Fibroblast of upper back skin (primary cell): ENCODE measurements around the gene PRTN3.
A peak's percentile ranks its signal among the peaks of the same experiment; 100 is the strongest.
"Not testable (repeated sequence)": the region's sequence is repeated elsewhere in the genome, so short reads cannot be mapped to it uniquely, and the experiment has no call there.

ENCODE experiments used
- DNase-seq: peaks from one replicate; pipeline ENCODE4 v3.0.0-alpha.2; 2013

PRTN3 gene

DNA sequence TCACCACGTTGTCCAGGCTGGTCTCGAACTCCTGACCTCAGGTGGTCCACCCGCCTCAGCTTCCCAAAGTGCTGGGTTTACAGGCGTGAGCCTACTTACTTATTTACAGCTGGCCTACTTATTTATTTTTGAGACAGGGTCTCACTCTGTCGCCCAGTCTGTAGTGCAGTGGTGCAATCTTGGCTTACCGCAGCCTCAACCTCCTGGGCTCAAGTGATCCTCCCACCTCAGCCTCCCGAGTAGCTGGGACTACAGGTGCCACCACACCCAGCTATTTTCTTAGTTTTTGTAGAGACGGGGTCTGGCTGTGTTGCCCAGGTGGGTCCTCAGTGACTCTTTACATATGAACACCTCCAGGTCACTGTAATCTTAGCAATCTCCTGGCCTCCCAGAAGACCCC lies 8.4 kb downstream of the PRTN3 start:
- DNase-seq: not testable (repeated sequence)

DNA sequence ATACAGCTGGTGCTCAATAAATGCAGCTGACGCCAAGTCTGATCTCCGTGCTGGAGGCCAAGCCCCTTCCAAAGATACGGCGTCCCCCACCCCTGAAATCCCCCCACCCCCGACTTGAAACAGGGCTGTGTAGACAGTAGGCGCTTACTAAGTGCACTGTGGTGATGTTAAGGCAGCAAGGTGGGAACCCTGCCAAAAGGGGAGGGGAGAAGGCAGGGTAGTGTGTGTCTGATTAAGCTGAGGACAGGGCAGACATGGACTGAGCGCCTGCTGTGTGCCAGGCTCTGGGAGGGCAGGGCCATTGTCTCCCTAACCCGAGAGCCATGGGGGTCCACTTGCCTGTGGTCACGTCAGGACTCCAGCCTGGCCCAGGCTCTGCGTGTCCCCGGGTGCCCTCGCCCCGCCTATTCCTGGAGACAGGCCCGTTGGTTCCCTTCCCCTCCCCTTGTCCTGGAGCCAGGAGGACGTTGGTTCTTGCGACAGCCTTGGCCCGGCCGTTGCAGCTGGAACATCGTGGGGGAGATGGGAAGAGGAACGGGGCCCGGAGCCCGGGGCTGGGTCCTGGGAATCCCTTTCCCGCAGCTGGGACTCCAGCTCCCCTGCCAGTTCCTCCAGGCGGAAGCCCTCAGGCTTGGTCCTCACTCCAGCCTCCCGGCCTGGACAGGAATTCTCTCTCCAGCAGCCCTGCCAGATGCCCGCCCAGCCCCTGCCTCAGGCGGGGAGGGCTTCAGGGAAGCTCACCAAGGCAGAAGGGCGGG lies 9.6 kb downstream of the PRTN3 start:
- DNase-seq: peak; percentile 84

DNA sequence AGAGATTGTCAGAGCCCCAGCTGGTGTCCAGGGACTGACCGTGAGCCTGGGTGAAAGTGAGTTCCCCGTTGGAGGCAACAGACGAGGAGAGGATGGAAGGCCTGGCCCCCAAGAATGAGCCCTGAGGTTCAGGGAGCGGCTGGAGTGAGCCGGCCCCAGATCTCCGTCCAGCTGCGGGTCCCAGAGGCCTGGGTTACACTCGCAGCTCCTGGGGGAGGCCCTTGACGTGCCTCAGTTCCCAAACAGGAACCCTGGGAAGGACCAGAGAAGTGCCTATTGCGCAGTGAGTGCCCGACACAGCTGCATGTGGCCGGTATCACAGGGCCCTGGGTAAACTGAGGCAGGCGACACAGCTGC lies 10.2 kb downstream of the PRTN3 start:
- no peak for DNase-seq

GRCh38 chr19:852136-853013 lies 11.6 kb downstream of the PRTN3 start, which contains the start of gene ELANE:
ELANE (plus strand) TSS chr19:852303; CDS start chr19:852329, 26 bp downstream.
- DNase-seq: no peak

DNA sequence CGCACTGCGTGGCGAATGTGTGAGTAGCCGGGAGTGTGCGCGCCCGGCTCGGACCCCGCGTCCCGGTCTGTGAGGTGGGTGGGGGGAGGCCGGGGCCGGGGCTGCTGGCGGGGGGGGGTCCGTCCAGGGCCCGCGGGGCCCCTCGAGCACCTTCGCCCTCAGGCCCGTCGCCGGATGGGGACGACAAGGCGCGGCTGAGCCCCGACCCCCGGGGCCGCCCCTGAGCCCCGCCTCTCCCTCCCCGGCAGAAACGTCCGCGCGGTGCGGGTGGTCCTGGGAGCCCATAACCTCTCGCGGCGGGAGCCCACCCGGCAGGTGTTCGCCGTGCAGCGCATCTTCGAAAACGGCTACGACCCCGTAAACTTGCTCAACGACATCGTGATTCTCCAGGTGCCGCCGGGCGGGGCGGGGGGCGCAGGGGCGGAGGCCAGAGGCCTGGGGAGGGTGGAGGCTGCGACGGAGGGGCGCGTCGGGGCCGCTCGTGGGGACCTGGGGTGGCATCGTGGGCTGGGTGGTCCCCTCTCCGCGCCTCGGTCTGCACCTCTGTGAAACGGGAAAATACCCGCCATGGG lies 12.3 kb downstream of the PRTN3 start:
- DNase-seq: no peak

- DNase-seq: not testable (repeated sequence)
Measured at GRCh38 chr19:853614-854220, 12.9 kb downstream of the PRTN3 start.

DNA sequence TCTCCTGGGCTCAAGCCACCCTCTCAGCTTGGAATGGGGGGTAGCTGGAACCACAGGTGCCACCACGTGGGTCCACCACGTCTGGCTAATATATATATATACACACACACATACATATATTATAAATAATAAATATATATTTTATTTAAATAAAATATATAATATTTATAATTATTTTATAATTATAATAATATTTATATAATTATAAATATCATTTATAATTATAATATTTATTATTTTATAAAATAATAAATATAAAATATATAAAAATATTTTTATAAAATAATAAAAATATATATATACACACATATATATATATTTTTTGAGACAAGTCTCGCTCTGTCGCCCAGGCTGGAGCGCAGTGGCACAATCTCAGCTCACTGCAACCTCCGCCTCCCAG lies 13.8 kb downstream of the PRTN3 start:
- no peak for DNase-seq

GRCh38 chr19:855142-855541 lies 14.3 kb downstream of the PRTN3 start:
- DNase-seq: no peak

- no peak for DNase-seq
Measured at GRCh38 chr19:855566-856120, 14.8 kb downstream of the PRTN3 start.

DNA sequence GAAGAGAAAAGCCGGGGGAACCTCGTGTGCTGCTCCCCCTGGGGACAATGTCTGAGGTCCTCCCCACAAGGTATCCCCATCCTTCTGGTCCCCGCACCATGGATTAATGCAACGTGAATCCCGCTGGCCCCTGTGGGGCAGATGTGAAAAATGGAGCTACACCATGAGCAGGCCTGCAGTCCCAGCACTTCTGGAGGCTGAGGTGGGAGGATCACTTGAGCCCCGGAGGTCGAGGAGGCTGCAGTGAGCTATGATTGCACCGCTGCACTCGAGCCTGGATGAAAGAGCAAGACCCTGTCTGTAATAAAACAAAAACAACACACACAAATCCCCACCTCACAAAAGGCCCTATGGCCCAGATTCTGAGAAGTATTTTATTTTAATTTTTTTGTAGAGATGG lies 17.5 kb downstream of the PRTN3 start:
- DNase-seq: no peak

DNA sequence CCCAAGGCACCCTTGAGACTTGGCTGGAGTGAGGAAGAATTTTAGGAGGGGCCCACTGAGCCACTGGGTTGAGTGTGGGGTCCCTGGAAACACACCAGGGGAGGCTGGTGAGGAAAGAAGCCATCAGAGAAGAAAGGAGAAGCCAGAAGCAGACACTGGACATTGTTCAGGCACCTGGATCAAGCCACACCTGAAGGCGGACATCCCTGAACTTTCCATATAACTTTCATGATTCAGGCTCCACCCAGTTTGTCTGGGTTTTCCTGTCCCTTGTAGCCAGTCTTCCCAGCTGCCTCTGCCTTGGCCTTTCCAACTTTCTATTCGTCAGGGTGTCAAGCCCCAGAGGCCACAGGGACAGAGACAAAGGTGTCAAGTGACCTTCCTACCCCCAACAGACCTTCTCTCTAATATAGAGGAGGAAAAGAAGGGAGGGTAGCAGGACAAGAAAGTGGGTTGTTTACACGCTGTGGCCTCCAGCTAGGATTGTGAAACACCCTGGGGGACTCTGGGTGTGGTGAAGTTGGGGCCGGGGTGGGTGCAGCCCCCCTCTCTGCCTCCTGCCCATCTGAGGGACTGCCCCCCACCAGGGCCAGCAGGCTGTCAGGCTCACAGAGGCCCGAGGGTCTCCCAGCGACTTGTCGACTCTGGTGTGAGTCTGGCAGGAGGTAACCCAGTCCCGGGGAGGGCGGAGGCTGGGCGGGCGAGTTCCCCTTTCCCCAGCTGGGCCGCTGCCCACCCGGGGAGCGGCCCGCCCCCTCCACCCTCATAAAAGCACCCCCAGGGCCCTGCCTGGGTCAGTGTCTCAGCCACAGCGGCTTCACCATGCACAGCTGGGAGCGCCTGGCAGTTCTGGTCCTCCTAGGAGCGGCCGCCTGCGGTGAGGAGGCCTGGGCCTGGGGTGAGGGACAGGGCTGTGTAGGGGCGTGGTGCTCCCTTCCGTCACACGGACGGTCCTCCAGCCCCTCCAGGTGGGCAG lies 18.4 kb downstream of the PRTN3 start, which contains the start of gene CFD:
Gene CFD, plus strand, starts transcription at position 797 of the 976 bp plus-strand sequence. Its CDS starts 26 bp downstream, at position 823.
- no peak for DNase-seq

DNA sequence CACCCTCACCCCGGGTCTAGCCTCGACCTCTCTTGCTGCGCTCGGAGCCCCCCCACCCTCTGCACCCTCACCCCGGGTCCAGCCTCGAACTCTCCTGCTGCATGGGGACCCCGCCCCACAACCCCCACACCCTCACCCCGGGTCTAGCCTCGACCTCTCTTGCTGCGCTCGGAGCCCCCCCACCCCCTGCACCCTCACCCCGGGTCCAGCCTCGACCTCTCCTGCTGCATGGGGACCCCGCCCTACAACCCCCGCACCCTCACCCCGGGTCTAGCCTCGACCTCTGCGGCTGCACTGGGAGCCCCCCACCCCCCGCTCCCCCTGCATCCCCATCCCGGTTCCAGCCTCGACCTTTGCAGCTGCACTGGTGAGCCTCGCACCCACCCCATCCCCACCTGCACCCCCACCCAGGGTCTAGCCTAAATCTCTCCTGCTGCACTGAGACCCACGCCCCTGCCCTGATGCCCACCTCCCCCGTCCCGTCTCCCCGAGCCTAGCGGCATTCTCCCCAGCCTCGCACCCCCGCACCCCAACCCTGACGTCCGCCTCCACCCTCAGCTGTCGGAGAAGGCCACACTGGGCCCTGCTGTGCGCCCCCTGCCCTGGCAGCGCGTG lies 20.4 kb downstream of the PRTN3 start:
- DNase-seq: no peak

DNA sequence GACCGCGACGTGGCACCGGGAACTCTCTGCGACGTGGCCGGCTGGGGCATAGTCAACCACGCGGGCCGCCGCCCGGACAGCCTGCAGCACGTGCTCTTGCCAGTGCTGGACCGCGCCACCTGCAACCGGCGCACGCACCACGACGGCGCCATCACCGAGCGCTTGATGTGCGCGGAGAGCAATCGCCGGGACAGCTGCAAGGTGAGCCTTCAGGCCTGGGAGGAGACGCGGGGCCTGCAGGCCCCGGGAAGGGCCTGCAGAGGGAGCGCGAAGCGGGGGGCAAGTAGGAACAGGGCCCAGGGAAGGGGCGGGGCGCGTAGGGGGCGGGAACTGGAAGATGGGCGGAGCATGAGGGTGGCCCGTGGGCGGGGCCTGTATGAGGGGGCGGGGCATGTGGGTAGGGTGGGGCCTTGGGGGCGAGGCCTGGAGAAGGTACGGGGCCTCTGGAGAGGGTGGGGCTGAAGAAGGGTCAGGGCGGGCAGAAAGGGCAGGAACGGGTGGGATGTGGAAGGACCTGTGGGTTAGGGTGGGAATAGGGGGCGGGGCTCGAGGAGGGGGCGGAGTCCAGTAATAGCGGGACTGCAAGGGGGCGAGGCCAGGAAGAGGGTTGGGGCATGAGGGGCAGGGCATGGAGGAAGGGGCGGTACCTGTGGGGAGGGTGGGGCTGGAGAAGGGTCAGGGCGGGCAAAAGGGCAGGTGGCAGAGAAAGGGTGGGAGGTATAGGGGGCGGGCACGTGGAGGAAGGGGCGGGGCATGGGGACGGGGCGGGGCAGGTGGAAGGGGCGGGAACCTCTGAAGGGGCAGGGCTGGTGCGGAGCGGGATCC lies 21.2 kb downstream of the PRTN3 start:
- peak; percentile 13 for DNase-seq

DNA sequence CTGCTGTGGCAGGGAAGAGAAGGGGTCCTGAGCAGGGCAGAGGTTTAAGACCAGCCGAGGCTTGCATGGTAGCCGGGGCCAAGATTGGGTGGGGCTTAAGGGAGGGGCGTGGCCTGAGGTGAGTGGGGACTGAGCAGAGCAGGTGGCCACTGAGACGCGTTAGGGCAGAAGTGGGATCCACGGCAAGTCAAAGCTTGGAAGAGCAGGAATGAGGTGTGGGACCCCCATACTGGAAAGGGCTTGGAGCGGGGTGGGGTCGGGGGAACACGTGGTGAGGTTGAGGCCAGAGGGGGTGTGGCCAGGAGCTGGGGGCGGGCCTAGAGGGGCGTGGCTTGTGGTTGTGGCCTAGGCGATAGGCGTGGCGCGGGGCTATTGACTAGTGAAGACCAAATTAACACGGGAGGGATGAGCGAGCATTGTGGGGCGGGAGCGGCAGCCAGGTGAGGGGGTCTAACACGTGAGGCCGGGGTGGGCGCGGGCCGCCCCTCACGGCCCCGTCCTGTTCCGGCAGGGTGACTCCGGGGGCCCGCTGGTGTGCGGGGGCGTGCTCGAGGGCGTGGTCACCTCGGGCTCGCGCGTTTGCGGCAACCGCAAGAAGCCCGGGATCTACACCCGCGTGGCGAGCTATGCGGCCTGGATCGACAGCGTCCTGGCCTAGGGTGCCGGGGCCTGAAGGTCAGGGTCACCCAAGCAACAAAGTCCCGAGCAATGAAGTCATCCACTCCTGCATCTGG lies 21.9 kb downstream of the PRTN3 start:
- peak; percentile 41 for DNase-seq

DNA sequence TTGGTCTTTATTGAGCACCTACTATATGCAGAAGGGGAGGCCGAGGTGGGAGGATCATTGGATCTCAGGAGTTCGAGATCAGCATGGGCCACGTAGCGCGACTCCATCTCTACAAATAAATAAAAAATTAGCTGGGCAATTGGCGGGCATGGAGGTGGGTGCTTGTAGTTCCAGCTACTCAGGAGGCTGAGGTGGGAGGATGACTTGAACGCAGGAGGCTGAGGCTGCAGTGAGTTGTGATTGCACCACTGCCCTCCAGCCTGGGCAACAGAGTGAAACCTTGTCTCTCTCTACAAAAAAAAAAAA lies 22.5 kb downstream of the PRTN3 start:
- DNase-seq: no peak

DNA sequence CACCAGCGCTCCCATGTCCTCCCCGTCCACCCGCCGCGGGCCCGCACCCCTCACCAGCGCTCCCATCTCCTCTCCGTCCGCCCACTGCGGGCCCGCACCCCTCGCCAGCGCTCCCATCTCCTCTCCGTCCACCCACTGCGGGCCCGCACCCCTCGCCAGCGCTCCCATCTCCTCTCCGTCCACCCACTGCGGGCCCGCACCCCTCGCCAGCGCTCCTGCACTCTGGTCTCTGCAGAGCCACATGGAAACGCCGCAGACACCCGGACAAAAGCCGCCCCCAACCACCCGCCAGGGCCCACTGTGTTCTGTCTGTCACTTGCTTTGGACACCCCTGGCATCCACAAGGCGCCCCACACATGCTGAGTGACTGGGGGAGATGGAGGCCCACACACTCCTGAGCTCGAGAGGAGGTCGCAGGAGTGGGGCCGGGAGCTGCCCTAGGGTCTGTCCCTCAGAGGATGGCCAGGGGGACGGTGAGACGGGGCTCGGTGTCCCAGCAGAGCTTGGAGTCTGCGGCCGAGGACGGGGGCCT lies 26.0 kb downstream of the PRTN3 start:
- no peak for DNase-seq

- no peak for DNase-seq
Measured at GRCh38 chr19:867301-867793, 26.5 kb downstream of the PRTN3 start.

DNA sequence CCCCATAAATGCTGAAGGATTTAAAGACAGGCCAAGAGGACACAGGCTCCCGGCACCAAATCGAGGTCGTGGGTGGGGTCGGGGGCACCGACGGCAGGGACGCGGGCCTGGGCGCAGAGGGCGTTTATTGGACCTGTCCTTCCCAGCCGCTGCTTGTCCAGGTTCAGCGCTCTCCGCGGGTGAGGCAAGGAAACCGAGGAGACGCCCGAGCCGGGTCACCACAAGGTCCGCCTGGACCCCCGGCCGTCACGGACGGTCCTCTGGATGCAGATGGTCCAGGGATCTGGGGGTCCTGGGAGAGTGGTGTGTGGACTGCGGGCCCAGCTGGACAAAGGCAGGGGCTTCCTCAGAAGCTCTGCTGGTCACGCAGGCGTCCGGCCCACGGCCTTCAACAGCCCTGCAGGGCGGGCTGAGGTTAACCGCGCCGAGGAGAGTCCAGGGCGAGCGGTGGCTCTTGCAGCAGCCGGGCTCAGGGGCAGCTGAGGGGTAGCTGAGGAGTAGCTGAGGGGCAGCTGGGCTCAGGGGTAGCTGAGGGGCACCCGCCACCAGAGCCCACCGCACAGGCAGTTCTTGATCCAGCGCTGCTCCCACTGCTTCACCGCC lies 27.2 kb downstream of the PRTN3 start:
- no peak for DNase-seq
